HG03521 (cell line): Measurements from ENCODE around the gene JAK3.
A peak's percentile ranks its signal among the peaks of the same experiment; 100 is the strongest.
"Not testable (repeated sequence)": the region's sequence is repeated elsewhere in the genome, so short reads cannot be mapped to it uniquely, and the experiment has no call there.

Source experiments
- ATAC-seq: cut with Tn5 transposase; IDR thresholded peaks from one replicate; pipeline ENCODE4 v1.9.1; 2021; ENCODE audit warnings: mild to moderate bottlenecking, moderate library complexity; ENCODE audit not compliant: unreplicated experiment

JAK3 gene

GRCh38 chr19:17778968-17779929, 68.5 kb downstream of the JAK3 start:
- no peak for ATAC-seq

GRCh38 chr19:17778251-17778967, 69.4 kb downstream of the JAK3 start:
- ATAC-seq = no peak

GRCh38 chr19:17777840-17778239, 69.9 kb downstream of the JAK3 start:
- ATAC-seq = not testable (repeated sequence)

GRCh38 chr19:17775991-17776803, 71.6 kb downstream of the JAK3 start:
- peak; percentile 59 for ATAC-seq

- no peak for ATAC-seq
Measured at GRCh38 chr19:17775245-17775927, 72.4 kb downstream of the JAK3 start.
